ENCODE data around the gene ATXN1.

GRCh38 chr6:16575655-16576054 is 185.6 kb downstream of the ATXN1 start:
- no peak for TF ChIP-seq CTCF (conservative IDR thresholded peaks at IDR 0.05; ENCODE audit: low read length)
- TF ChIP-seq EZH2phosphoT487 (IDR thresholded peaks at IDR 0.05; ENCODE audit: borderline replicate concordance): no peak

Measured in Loucy (cell line).